WTC11 (cell line): ENCODE results near the gene ALG6. TPM values are rescaled to one million over a fixed set of nuclear protein-coding genes. Genes with fewer than 3 reads are reported as not detected.

Experiments used
- ATF1 ChIP-seq: sonication (generic); formaldehyde crosslinking; IDR thresholded peaks from 2 replicates; pipeline ENCODE4 v1.8.1; 2023; ENCODE audit warnings: mild to moderate bottlenecking, moderate library complexity, missing genetic modification reagents
- ATF6 ChIP-seq: sonication (generic); formaldehyde crosslinking; IDR thresholded peaks from 2 replicates; pipeline ENCODE4 v1.8.1; 2023; ENCODE audit warnings: mild to moderate bottlenecking, missing genetic modification reagents
- E2F4 ChIP-seq: sonication (generic); formaldehyde crosslinking; IDR thresholded peaks from 2 replicates; pipeline ENCODE4 v1.8.1; 2022; ENCODE audit warnings: low read depth, mild to moderate bottlenecking, moderate library complexity, missing genetic modification reagents, borderline replicate concordance
- E2F5 ChIP-seq: sonication (generic); formaldehyde crosslinking; IDR thresholded peaks from 2 replicates; pipeline ENCODE4 v1.8.1; 2022; ENCODE audit warnings: mild to moderate bottlenecking, moderate library complexity, missing genetic modification reagents
- EMX1 ChIP-seq: fragments of 250-450 bp; sonication (Bioruptor Pico); IDR thresholded peaks from 2 replicates; pipeline ENCODE4 v1.8.0; 2021; ENCODE audit warnings: mild to moderate bottlenecking
- FOXP1 ChIP-seq: sonication (generic); formaldehyde crosslinking; IDR thresholded peaks from 2 replicates; pipeline ENCODE4 v1.8.0; 2022; ENCODE audit warnings: missing genetic modification reagents, mild to moderate bottlenecking, moderate library complexity, borderline replicate concordance
- HMGA2 ChIP-seq: fragments of 250-450 bp; sonication (Bioruptor Pico); IDR thresholded peaks from 2 replicates; pipeline ENCODE4 v1.4.0; 2021; ENCODE audit warnings: mild to moderate bottlenecking, moderate library complexity
- HMGXB4 ChIP-seq: sonication (generic); formaldehyde crosslinking; IDR thresholded peaks from 2 replicates; pipeline ENCODE4 v1.8.1; 2023; ENCODE audit warnings: mild to moderate bottlenecking, moderate library complexity, missing genetic modification reagents
- IRF2 ChIP-seq: sonication (generic); formaldehyde crosslinking; IDR thresholded peaks from 2 replicates; pipeline ENCODE4 v1.8.0; 2022; ENCODE audit warnings: low read depth, missing genetic modification reagents, borderline replicate concordance
- MAX ChIP-seq: sonication (generic); formaldehyde crosslinking; IDR thresholded peaks from 2 replicates; pipeline ENCODE4 v1.8.0; 2022; ENCODE audit warnings: mild to moderate bottlenecking, missing genetic modification reagents
- SOX15 ChIP-seq: fragments of 250-450 bp; sonication (Bioruptor Pico); IDR thresholded peaks from 2 replicates; pipeline ENCODE4 v1.9.0; 2021; ENCODE audit warnings: mild to moderate bottlenecking
- USF2 ChIP-seq: sonication (generic); formaldehyde crosslinking; IDR thresholded peaks from 2 replicates; pipeline ENCODE4 v1.8.1; 2023; ENCODE audit warnings: mild to moderate bottlenecking, missing genetic modification reagents, moderate library complexity
- ZNF219 ChIP-seq: sonication (generic); formaldehyde crosslinking; IDR thresholded peaks from 2 replicates; pipeline ENCODE4 v1.8.0; 2023; ENCODE audit warnings: missing genetic modification reagents, mild to moderate bottlenecking, borderline replicate concordance
- ZNF263 ChIP-seq: sonication (generic); formaldehyde crosslinking; IDR thresholded peaks from 2 replicates; pipeline ENCODE4 v1.8.1; 2022; ENCODE audit warnings: low read depth, mild to moderate bottlenecking, moderate library complexity, missing genetic modification reagents
- ZNF416 ChIP-seq: fragments of 250-450 bp; sonication (Bioruptor Pico); IDR thresholded peaks from 2 replicates; pipeline ENCODE4 v1.9.0; 2021; ENCODE audit warnings: mild to moderate bottlenecking, inconsistent platforms
- ZNF423 ChIP-seq: fragments of 250-450 bp; sonication (Bioruptor Pico); IDR thresholded peaks from 2 replicates; pipeline ENCODE4 v2.1.2; 2022; ENCODE audit warnings: mild to moderate bottlenecking, moderate library complexity
- ZNF512 ChIP-seq: sonication (generic); formaldehyde crosslinking; IDR thresholded peaks from 2 replicates; pipeline ENCODE4 v1.8.1; 2022; ENCODE audit warnings: missing genetic modification reagents, borderline replicate concordance
- ZNF671 ChIP-seq: fragments of 250-450 bp; sonication (Bioruptor Pico); IDR thresholded peaks from 2 replicates; pipeline ENCODE4 v1.8.0; 2021; ENCODE audit warnings: mild to moderate bottlenecking
- total RNA-seq: library from RNA; stranded (reverse); gene quantifications from 3 replicates; pipeline ENCODE4 v1.2.3, GENCODE V29; 2021
- TF ChIP-seq, protein P1 (sequence below): sonication (generic); formaldehyde crosslinking; IDR thresholded peaks from 2 replicates; pipeline ENCODE4 v1.8.1; 2023; ENCODE audit warnings: mild to moderate bottlenecking, missing genetic modification reagents, moderate library complexity
- TF ChIP-seq, protein P2 (sequence below): sonication (generic); formaldehyde crosslinking; IDR thresholded peaks from 2 replicates; pipeline ENCODE4 v1.8.0; 2022; ENCODE audit warnings: mild to moderate bottlenecking, missing genetic modification reagents
- TF ChIP-seq, protein P3 (sequence below): sonication (generic); formaldehyde crosslinking; IDR thresholded peaks from 2 replicates; pipeline ENCODE4 v1.8.0; 2022; ENCODE audit warnings: mild to moderate bottlenecking, missing genetic modification reagents
- TF ChIP-seq, protein P4 (sequence below): sonication (generic); formaldehyde crosslinking; IDR thresholded peaks from 2 replicates; pipeline ENCODE4 v1.8.1; 2022; ENCODE audit warnings: mild to moderate bottlenecking, missing genetic modification reagents, moderate library complexity, borderline replicate concordance

ALG6 gene
- total RNA-seq, 1 experiment from 2014 or later = 17.6 TPM

GRCh38 chr1:63322114-63322943 lies 45.1 kb upstream of the ALG6 start, which contains the start of gene FOXD3 (continued):
- no peak for TF ChIP-seq E2F4 (CRISPR knock-in tag)
- TF ChIP-seq, protein P1, sequence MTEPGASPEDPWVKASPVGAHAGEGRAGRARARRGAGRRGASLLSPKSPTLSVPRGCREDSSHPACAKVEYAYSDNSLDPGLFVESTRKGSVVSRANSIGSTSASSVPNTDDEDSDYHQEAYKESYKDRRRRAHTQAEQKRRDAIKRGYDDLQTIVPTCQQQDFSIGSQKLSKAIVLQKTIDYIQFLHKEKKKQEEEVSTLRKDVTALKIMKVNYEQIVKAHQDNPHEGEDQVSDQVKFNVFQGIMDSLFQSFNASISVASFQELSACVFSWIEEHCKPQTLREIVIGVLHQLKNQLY (CRISPR knock-in tag) = 0 out of 2 replicates have a peak, but pooled peaks have one; percentile 63
- TF ChIP-seq EMX1 (CRISPR knock-in tag) = no peak; the same call in 1 of the 2 replicates
- TF ChIP-seq IRF2 = no peak
- TF ChIP-seq, protein P2, sequence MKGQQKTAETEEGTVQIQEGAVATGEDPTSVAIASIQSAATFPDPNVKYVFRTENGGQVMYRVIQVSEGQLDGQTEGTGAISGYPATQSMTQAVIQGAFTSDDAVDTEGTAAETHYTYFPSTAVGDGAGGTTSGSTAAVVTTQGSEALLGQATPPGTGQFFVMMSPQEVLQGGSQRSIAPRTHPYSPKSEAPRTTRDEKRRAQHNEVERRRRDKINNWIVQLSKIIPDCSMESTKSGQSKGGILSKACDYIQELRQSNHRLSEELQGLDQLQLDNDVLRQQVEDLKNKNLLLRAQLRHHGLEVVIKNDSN (CRISPR knock-in tag) = peak; percentile 97
- TF ChIP-seq ZNF423 (CRISPR knock-in tag) = no peak
- TF ChIP-seq E2F5 = peak; percentile 45; the same call in 1 of the 2 replicates
- no peak for TF ChIP-seq SOX15 (CRISPR knock-in tag)
- TF ChIP-seq ZNF416 (CRISPR knock-in tag) = 0 out of 2 replicates have a peak, but pooled peaks have one; percentile 21
- peak; percentile 97 for TF ChIP-seq USF2
- TF ChIP-seq ATF1 (CRISPR knock-in tag) = no peak; the same call in none of the 2 replicates
- TF ChIP-seq, protein P3, sequence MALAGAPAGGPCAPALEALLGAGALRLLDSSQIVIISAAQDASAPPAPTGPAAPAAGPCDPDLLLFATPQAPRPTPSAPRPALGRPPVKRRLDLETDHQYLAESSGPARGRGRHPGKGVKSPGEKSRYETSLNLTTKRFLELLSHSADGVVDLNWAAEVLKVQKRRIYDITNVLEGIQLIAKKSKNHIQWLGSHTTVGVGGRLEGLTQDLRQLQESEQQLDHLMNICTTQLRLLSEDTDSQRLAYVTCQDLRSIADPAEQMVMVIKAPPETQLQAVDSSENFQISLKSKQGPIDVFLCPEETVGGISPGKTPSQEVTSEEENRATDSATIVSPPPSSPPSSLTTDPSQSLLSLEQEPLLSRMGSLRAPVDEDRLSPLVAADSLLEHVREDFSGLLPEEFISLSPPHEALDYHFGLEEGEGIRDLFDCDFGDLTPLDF = no peak
- TF ChIP-seq ZNF219 (CRISPR knock-in tag) = no peak
- no peak for TF ChIP-seq HMGA2 (CRISPR knock-in tag)
- peak; percentile 82; the same call in 1 of the 2 replicates for TF ChIP-seq HMGXB4 (CRISPR knock-in tag)
- no peak for TF ChIP-seq ATF6
- TF ChIP-seq FOXP1 (CRISPR knock-in tag) = 0 out of 2 replicates have a peak, but pooled peaks have one; percentile 3
- TF ChIP-seq, protein P4, sequence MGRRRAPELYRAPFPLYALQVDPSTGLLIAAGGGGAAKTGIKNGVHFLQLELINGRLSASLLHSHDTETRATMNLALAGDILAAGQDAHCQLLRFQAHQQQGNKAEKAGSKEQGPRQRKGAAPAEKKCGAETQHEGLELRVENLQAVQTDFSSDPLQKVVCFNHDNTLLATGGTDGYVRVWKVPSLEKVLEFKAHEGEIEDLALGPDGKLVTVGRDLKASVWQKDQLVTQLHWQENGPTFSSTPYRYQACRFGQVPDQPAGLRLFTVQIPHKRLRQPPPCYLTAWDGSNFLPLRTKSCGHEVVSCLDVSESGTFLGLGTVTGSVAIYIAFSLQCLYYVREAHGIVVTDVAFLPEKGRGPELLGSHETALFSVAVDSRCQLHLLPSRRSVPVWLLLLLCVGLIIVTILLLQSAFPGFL (CRISPR knock-in tag) = no peak
- TF ChIP-seq ZNF263 (CRISPR knock-in tag) = no peak
- TF ChIP-seq ZNF671 (CRISPR knock-in tag) = no peak
- TF ChIP-seq ZNF512 = no peak
- peak; percentile 77; the same call in 1 of the 2 replicates for TF ChIP-seq MAX (CRISPR knock-in tag)
